DMS114 treated with DMSO at 0.1 percent for 48 hours (cell line): ENCODE data around the gene TEX261.
"Not testable (repeated sequence)": the region's sequence is repeated elsewhere in the genome, so short reads cannot be mapped to it uniquely, and the experiment has no call there.

ENCODE experiments used
- DNase-seq: peaks from one replicate; lab custom pipeline; 2025; ENCODE audit not compliant: unreplicated experiment; lab: John Stamatoyannopoulos, UW

Gene TEX261

GRCh38 chr2:70994699-70995425, at the start of gene TEX261:
Gene TEX261 (minus strand): TSS chr2:70994873. CDS start chr2:70994757, 116 bp downstream.
- DNase-seq = peak; percentile 86

GRCh38 chr2:71043531-71044407, 49.1 kb upstream of the TEX261 start:
- no peak for DNase-seq

- no peak for DNase-seq
These were observed 47.6 kb upstream of the TEX261 start for GRCh38 chr2:71042287-71042686.

GRCh38 chr2:71036296-71036695, 41.6 kb upstream of the TEX261 start:
- DNase-seq = not testable (repeated sequence)

GRCh38 chr2:71023553-71024243, 29.0 kb upstream of the TEX261 start:
- DNase-seq = not testable (repeated sequence)

- DNase-seq = not testable (repeated sequence)
These were observed 26.7 kb upstream of the TEX261 start for GRCh38 chr2:71021394-71021793.

- not testable (repeated sequence) for DNase-seq
These were observed 25.3 kb upstream of the TEX261 start for GRCh38 chr2:71019989-71020388.

- DNase-seq = no peak
These were observed 24.0 kb upstream of the TEX261 start for GRCh38 chr2:71018625-71019024.

- not testable (repeated sequence) for DNase-seq
These were observed 17.1 kb upstream of the TEX261 start for GRCh38 chr2:71011786-71012185.

- no peak for DNase-seq
These were observed 13.7 kb upstream of the TEX261 start for GRCh38 chr2:71008342-71008741.

GRCh38 chr2:71006955-71007799, 12.5 kb upstream of the TEX261 start:
- DNase-seq = no peak

GRCh38 chr2:71006323-71006722, 11.7 kb upstream of the TEX261 start:
- no peak for DNase-seq

GRCh38 chr2:71005271-71006202, 10.9 kb upstream of the TEX261 start:
- no peak for DNase-seq

- no peak for DNase-seq
These were observed 10.2 kb upstream of the TEX261 start for GRCh38 chr2:71004857-71005256.

GRCh38 chr2:71003966-71004755, 9.5 kb upstream of the TEX261 start:
- DNase-seq = no peak

GRCh38 chr2:71003396-71003795, 8.7 kb upstream of the TEX261 start:
- no peak for DNase-seq

GRCh38 chr2:71001981-71002570, 7.4 kb upstream of the TEX261 start:
- DNase-seq = no peak

GRCh38 chr2:71001592-71001927, 6.9 kb upstream of the TEX261 start:
- no peak for DNase-seq
